ENCODE results near the gene EIF4G3. TPM values are rescaled to one million over a fixed set of nuclear protein-coding genes. Genes with fewer than 3 reads are reported as not detected.

Gene EIF4G3
- polyA plus RNA-seq, 1 of the 3 experiments (the other 2 are of a cell fraction) = 32.0 TPM

DNA sequence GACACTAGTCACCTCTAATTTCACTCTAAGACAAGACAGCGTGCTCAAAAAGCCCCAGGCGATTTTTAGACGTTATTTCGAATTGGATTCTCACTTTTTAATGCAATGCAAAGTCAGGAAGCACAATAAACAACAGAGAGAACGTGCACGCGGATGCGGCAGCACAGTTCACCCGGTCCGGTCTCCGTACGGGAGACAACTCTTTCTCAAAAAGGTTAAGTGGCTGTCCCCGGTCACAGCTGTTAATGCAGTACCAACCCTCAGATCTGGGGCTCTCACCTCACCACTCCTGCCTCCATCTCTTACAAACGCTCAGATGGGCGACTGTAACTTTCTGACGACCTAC is 390.8 kb downstream of the EIF4G3 start:
- peak overlapping the region; percentile 72 for H3K4me2 ChIP-seq
- no peaks in the 10 kb centered on the region for H3K27me3 ChIP-seq (ENCODE audit: insufficient read depth)
- CTCF ChIA-PET = interaction anchor here (0.9 to 2.6 kb wide), 5 partner anchors 12 to 409 kb away, joined by 3 to 11 read pairs (median 6); no protein-coding TSS in a partner anchor
- no peaks in the 10 kb centered on the region for H3K9me2 ChIP-seq
- peak overlapping the region; percentile 71 to 96 for H3K27ac ChIP-seq (ENCODE audit: low read depth in 2 of 2, low read length in 1 of 2)
- DNase-seq = no peak
- H3K4me1 ChIP-seq (ENCODE audit: control insufficient read depth in 1 of 2, insufficient read depth in 2 of 2, low read depth in 1 of 2, low read length in 1 of 2) = peaks cover 3 to 6% of the 10 kb centered on the region in 2 experiments; a peak in 3 of 4 replicates
- H3K9me3 ChIP-seq = no peaks in the 10 kb centered on the region
- no peak overlapping the region for H2AFZ ChIP-seq (ENCODE audit: low read depth)
- peaks cover 56% of the 10 kb centered on the region for H3K79me2 ChIP-seq (ENCODE audit: insufficient read depth)
- H3K9ac ChIP-seq = peak overlapping the region; percentile 98
- peaks cover 0 to under 1% of the 10 kb centered on the region in 2 experiments for H3K36me3 ChIP-seq (replicated peaks in 1 of 2; ENCODE audit: control insufficient read depth in 1 of 2, insufficient read depth in 2 of 2, low read length in 1 of 2)
- 3% methylated on average over 11 of the region's 16 CpGs for WGBS (ENCODE audit: low lambda C conversion rate)
- H3K4me3 ChIP-seq (ENCODE audit: low read depth in 2 of 2, low read length in 1 of 2) = peak overlapping the region; percentile 72 to 95
- POLR2A ChIA-PET = interaction anchor here (0.9 to 1.6 kb wide), 4 partner anchors 15 to 390 kb away, joined by 3 to 10 read pairs (median 4); no protein-coding TSS in a partner anchor
- TF ChIP-seq, protein P1, sequence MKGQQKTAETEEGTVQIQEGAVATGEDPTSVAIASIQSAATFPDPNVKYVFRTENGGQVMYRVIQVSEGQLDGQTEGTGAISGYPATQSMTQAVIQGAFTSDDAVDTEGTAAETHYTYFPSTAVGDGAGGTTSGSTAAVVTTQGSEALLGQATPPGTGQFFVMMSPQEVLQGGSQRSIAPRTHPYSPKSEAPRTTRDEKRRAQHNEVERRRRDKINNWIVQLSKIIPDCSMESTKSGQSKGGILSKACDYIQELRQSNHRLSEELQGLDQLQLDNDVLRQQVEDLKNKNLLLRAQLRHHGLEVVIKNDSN (IDR thresholded peaks at IDR 0.05; ENCODE audit: borderline replicate concordance, low read depth) = no peak
- TF ChIP-seq GATA2 (CRISPR knock-in tag; IDR thresholded peaks at IDR 0.05) (no peak), FOXM1 (IDR thresholded peaks at IDR 0.05; ENCODE audit: low read depth) (no peak), TCF12 (IDR thresholded peaks at IDR 0.05) (no peak), NFIC (IDR thresholded peaks at IDR 0.05; ENCODE audit: borderline replicate concordance) (no peak), RFX5 (IDR thresholded peaks at IDR 0.05; ENCODE audit: low read length) (no peak), EP300 (IDR thresholded peaks at IDR 0.05; ENCODE audit: borderline replicate concordance in 1 of 2, low read depth in 1 of 2, low read length in 1 of 2) (no peak)
- TF ChIP-seq, protein P2, sequence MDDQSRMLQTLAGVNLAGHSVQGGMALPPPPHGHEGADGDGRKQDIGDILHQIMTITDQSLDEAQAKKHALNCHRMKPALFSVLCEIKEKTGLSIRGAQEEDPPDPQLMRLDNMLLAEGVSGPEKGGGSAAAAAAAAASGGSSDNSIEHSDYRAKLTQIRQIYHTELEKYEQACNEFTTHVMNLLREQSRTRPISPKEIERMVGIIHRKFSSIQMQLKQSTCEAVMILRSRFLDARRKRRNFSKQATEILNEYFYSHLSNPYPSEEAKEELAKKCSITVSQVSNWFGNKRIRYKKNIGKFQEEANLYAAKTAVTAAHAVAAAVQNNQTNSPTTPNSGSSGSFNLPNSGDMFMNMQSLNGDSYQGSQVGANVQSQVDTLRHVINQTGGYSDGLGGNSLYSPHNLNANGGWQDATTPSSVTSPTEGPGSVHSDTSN (IDR thresholded peaks at IDR 0.05) = no peak
- TF ChIP-seq, protein P3, sequence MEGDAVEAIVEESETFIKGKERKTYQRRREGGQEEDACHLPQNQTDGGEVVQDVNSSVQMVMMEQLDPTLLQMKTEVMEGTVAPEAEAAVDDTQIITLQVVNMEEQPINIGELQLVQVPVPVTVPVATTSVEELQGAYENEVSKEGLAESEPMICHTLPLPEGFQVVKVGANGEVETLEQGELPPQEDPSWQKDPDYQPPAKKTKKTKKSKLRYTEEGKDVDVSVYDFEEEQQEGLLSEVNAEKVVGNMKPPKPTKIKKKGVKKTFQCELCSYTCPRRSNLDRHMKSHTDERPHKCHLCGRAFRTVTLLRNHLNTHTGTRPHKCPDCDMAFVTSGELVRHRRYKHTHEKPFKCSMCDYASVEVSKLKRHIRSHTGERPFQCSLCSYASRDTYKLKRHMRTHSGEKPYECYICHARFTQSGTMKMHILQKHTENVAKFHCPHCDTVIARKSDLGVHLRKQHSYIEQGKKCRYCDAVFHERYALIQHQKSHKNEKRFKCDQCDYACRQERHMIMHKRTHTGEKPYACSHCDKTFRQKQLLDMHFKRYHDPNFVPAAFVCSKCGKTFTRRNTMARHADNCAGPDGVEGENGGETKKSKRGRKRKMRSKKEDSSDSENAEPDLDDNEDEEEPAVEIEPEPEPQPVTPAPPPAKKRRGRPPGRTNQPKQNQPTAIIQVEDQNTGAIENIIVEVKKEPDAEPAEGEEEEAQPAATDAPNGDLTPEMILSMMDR (IDR thresholded peaks at IDR 0.05) = no peak
- H3F3A ChIP-seq (replicated peaks; ENCODE audit: insufficient read depth) = peaks cover 23% of the 10 kb centered on the region
- peaks cover 55% of the 10 kb centered on the region for H4K20me1 ChIP-seq (ENCODE audit: insufficient read depth)

DNA sequence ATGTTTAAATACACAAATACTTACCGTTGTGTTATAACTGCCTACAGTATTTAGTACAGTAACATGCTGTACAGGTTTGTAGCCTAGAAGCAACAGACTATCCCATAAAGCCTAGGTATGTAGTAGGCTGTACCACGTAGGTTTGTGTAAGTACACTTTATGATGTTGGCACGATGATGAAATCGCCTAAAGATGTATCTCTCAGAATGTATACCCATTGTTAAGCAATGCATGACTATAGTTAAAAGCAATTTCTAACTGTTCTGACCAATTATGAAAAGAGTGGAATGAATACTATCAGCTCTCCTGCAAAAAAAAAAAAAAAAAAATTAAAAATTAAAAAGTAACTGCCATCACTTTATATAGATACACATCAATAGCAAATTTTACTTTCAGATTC is 401.0 kb downstream of the EIF4G3 start:
- no peak for DNase-seq
- Histone ChIP-seq H3F3A (replicated peaks; ENCODE audit: insufficient read depth) (peaks cover 38% of the 10 kb centered on the region), H3K4me3 (ENCODE audit: low read depth in 2 of 2, low read length in 1 of 2) (no peak overlapping the region), H3K9me3 (no peaks in the 10 kb centered on the region), H3K27me3 (ENCODE audit: insufficient read depth) (no peaks in the 10 kb centered on the region), H2AFZ (ENCODE audit: low read depth) (no peak overlapping the region), H3K9me2 (no peaks in the 10 kb centered on the region), H3K4me2 (no peak overlapping the region), H3K79me2 (ENCODE audit: insufficient read depth) (peaks cover 97% of the 10 kb centered on the region), H3K27ac (ENCODE audit: low read depth in 2 of 2, low read length in 1 of 2) (no peak overlapping the region), H4K20me1 (ENCODE audit: insufficient read depth) (peaks cover 60% of the 10 kb centered on the region), H3K36me3 (replicated peaks in 1 of 2; ENCODE audit: control insufficient read depth in 1 of 2, insufficient read depth in 2 of 2, low read length in 1 of 2) (peaks cover 80 to 94% of the 10 kb centered on the region in 2 experiments), H3K9ac (no peak overlapping the region), H3K4me1 (ENCODE audit: control insufficient read depth in 1 of 2, insufficient read depth in 2 of 2, low read depth in 1 of 2, low read length in 1 of 2) (peaks cover 0 to 2% of the 10 kb centered on the region in 2 experiments; a peak in 2 of 4 replicates)
- CTCF ChIA-PET = interaction anchor here (1.4 kb wide), 1 partner anchor 419 kb away, joined by 3 read pairs; no protein-coding TSS in a partner anchor
- 89% methylated on average over 4 of the region's 4 CpGs for WGBS (ENCODE audit: low lambda C conversion rate)
- POLR2A ChIA-PET = interaction anchor here (0.6 kb wide), 1 partner anchor 11 kb away, joined by 3 read pairs; no protein-coding TSS in a partner anchor
- TF ChIP-seq EZH2phosphoT487 (IDR thresholded peaks at IDR 0.05; ENCODE audit: borderline replicate concordance, low read depth) (no peak), JUND (IDR thresholded peaks at IDR 0.05) (no peak), RXRA (IDR thresholded peaks at IDR 0.05; ENCODE audit: borderline replicate concordance, low read depth) (no peak), RFX5 (IDR thresholded peaks at IDR 0.05; ENCODE audit: low read length) (no peak), EP300 (IDR thresholded peaks at IDR 0.05; ENCODE audit: borderline replicate concordance in 1 of 2, low read depth in 1 of 2, low read length in 1 of 2) (no peak), RAD21 (IDR thresholded peaks at IDR 0.05; ENCODE audit: low read length) (no peak), IRF3 (IDR thresholded peaks at IDR 0.05; ENCODE audit: low read depth, low read length) (no peak)
- TF ChIP-seq, protein P3 (IDR thresholded peaks at IDR 0.05) = no peak
- TF ChIP-seq, protein P4, sequence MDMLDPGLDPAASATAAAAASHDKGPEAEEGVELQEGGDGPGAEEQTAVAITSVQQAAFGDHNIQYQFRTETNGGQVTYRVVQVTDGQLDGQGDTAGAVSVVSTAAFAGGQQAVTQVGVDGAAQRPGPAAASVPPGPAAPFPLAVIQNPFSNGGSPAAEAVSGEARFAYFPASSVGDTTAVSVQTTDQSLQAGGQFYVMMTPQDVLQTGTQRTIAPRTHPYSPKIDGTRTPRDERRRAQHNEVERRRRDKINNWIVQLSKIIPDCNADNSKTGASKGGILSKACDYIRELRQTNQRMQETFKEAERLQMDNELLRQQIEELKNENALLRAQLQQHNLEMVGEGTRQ (IDR thresholded peaks at IDR 0.05; ENCODE audit: borderline replicate concordance, low read depth, low read length) = no peak
- TF ChIP-seq, protein P5, sequence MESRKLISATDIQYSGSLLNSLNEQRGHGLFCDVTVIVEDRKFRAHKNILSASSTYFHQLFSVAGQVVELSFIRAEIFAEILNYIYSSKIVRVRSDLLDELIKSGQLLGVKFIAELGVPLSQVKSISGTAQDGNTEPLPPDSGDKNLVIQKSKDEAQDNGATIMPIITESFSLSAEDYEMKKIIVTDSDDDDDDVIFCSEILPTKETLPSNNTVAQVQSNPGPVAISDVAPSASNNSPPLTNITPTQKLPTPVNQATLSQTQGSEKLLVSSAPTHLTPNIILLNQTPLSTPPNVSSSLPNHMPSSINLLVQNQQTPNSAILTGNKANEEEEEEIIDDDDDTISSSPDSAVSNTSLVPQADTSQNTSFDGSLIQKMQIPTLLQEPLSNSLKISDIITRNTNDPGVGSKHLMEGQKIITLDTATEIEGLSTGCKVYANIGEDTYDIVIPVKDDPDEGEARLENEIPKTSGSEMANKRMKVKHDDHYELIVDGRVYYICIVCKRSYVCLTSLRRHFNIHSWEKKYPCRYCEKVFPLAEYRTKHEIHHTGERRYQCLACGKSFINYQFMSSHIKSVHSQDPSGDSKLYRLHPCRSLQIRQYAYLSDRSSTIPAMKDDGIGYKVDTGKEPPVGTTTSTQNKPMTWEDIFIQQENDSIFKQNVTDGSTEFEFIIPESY (IDR thresholded peaks at IDR 0.05; ENCODE audit: borderline replicate concordance, low read depth) = no peak
